ENCODE results near the gene ANAPC2.

Gene ANAPC2

DNA sequence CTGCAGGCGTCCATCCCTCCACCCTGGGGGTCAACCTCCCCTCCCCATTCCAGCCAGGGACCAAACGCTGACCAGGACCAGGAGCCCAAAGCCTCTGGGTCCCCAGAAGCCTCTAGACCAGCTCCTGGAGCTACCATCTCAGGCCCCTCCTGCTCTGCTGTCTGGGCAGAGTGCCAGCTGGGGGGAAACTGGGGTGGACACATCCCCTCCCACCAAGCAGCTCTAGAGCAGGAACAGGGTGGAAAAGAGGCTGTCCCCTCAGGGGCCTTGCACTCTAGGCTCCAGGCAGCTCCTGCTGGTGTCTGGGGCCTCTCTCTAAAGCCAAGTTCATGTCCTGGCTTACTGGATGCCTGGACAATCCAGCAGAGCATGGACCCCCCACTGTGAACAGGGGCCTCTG is 4.5 kb upstream of the ANAPC2 start:
- H2BK12ac ChIP-seq (ENCODE audit: low read length) = no peak overlapping the region
- H2BK120ac ChIP-seq (ENCODE audit: low read depth, low read length) = no peak overlapping the region
- DNase-seq (ENCODE audit: low spot score) = no peak
- no peak overlapping the region for H2AK5ac ChIP-seq (ENCODE audit: low read depth, low read length)
- H2BK15ac ChIP-seq (ENCODE audit: low read length) = no peak overlapping the region
- peak overlapping the region; percentile 53 for H2BK5ac ChIP-seq (ENCODE audit: low read length)
- peaks cover 0 to 1% of the 10 kb centered on the region in 2 donors for H3K9me3 ChIP-seq (replicated peaks in 1 of 2; ENCODE audit: control insufficient read depth in 2 of 2, insufficient read depth in 1 of 2, low read depth in 1 of 2, low read length in 2 of 2)
- no CpG with 5 or more reads among the region's 2 CpGs for WGBS, 2 donors (ENCODE audit: extremely low coverage in 2 of 2, insufficient read length in 2 of 2, insufficient replicate concordance in 1 of 2)
- H4K8ac ChIP-seq (ENCODE audit: low read depth, low read length) = no peak overlapping the region
- H3K79me1 ChIP-seq (ENCODE audit: low read depth, low read length) = peaks cover 39% of the 10 kb centered on the region
- no peak overlapping the region for H3K14ac ChIP-seq (ENCODE audit: low read length)
- H2AFZ ChIP-seq (ENCODE audit: low read length) = no peak overlapping the region
- H3K36me3 ChIP-seq (replicated peaks in 1 of 2; ENCODE audit: control insufficient read depth in 2 of 2, insufficient read depth in 2 of 2, low read length in 2 of 2) = peaks cover 7 to 28% of the 10 kb centered on the region in 2 donors
- H3K18ac ChIP-seq (ENCODE audit: low read length) = no peak overlapping the region
- no peak overlapping the region for H4K91ac ChIP-seq (ENCODE audit: low read depth, low read length, poor library complexity)
- peaks cover 0 to 2% (median 0%) of the 10 kb centered on the region in 3 experiments for H3K27me3 ChIP-seq (ENCODE audit: control insufficient read depth in 3 of 3, insufficient read depth in 3 of 3, low read depth in 1 of 3, low read length in 3 of 3)
- H3K27ac ChIP-seq (replicated peaks; ENCODE audit: low read length) = no peak overlapping the region
- no peak overlapping the region for H3K23ac ChIP-seq (ENCODE audit: low read depth, low read length, poor library complexity)
- no peak overlapping the region for H3K4me2 ChIP-seq (ENCODE audit: insufficient read depth, low read length, poor library complexity, severe bottlenecking)
- H3K9ac ChIP-seq (ENCODE audit: low read depth, low read length, poor library complexity) = no peak overlapping the region
- H3K4ac ChIP-seq (ENCODE audit: low read length) = no peak overlapping the region
- no peak overlapping the region for H3K4me3 ChIP-seq (ENCODE audit: low read length in 2 of 2)
- H3K4me1 ChIP-seq (ENCODE audit: control insufficient read depth in 2 of 2, insufficient read depth in 1 of 2, low read depth in 1 of 2, low read length in 2 of 2) = peaks cover 14 to 15% of the 10 kb centered on the region in 2 donors

DNA sequence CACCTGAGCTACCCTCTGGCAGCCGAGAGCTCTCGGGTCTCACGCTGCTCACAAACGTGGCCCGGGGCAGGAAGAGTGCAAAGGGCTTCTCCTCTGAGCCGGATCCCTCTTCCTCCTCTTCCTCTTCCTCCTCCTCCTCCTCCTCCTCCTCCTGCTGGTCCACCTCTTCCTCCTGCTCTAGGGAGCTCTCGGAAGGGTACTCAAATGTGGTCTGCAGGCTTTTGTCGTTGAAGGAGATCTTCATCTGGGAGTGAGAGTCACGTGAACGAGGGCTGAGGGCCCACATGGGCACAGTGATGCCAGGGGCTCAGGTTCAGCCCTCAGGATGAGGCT is 4.1 kb upstream of the ANAPC2 start:
- Histone ChIP-seq H3K4me2 (ENCODE audit: insufficient read depth, low read length, poor library complexity, severe bottlenecking) (no peak overlapping the region), H3K79me1 (ENCODE audit: low read depth, low read length) (peaks cover 39% of the 10 kb centered on the region), H3K27me3 (ENCODE audit: control insufficient read depth in 3 of 3, insufficient read depth in 3 of 3, low read depth in 1 of 3, low read length in 3 of 3) (peaks cover 0 to 2% (median 0%) of the 10 kb centered on the region in 3 experiments), H2BK15ac (ENCODE audit: low read length) (no peak overlapping the region), H2BK5ac (ENCODE audit: low read length) (no peak overlapping the region), H3K27ac (replicated peaks; ENCODE audit: low read length) (no peak overlapping the region), H3K18ac (ENCODE audit: low read length) (no peak overlapping the region), H3K4me1 (ENCODE audit: control insufficient read depth in 2 of 2, insufficient read depth in 1 of 2, low read depth in 1 of 2, low read length in 2 of 2) (peaks cover 17 to 19% of the 10 kb centered on the region in 2 donors), H2BK120ac (ENCODE audit: low read depth, low read length) (no peak overlapping the region), H2AFZ (ENCODE audit: low read length) (no peak overlapping the region), H3K9ac (ENCODE audit: low read depth, low read length, poor library complexity) (no peak overlapping the region), H2BK12ac (ENCODE audit: low read length) (no peak overlapping the region), H4K8ac (ENCODE audit: low read depth, low read length) (no peak overlapping the region), H4K91ac (ENCODE audit: low read depth, low read length, poor library complexity) (no peak overlapping the region), H3K4ac (ENCODE audit: low read length) (no peak overlapping the region), H3K23ac (ENCODE audit: low read depth, low read length, poor library complexity) (no peak overlapping the region), H2AK5ac (ENCODE audit: low read depth, low read length) (no peak overlapping the region), H3K14ac (ENCODE audit: low read length) (no peak overlapping the region), H3K36me3 (replicated peaks in 1 of 2; ENCODE audit: control insufficient read depth in 2 of 2, insufficient read depth in 2 of 2, low read length in 2 of 2) (peaks cover 7 to 28% of the 10 kb centered on the region in 2 donors), H3K4me3 (ENCODE audit: low read length in 2 of 2) (no peak overlapping the region), H3K9me3 (replicated peaks in 1 of 2; ENCODE audit: control insufficient read depth in 2 of 2, insufficient read depth in 1 of 2, low read depth in 1 of 2, low read length in 2 of 2) (peaks cover 0 to 1% of the 10 kb centered on the region in 2 donors)
- WGBS, 2 donors (ENCODE audit: extremely low coverage in 2 of 2, insufficient read length in 2 of 2, insufficient replicate concordance in 1 of 2) = no CpG with 5 or more reads among the region's 10 CpGs
- no peak for DNase-seq (ENCODE audit: low spot score)

DNA sequence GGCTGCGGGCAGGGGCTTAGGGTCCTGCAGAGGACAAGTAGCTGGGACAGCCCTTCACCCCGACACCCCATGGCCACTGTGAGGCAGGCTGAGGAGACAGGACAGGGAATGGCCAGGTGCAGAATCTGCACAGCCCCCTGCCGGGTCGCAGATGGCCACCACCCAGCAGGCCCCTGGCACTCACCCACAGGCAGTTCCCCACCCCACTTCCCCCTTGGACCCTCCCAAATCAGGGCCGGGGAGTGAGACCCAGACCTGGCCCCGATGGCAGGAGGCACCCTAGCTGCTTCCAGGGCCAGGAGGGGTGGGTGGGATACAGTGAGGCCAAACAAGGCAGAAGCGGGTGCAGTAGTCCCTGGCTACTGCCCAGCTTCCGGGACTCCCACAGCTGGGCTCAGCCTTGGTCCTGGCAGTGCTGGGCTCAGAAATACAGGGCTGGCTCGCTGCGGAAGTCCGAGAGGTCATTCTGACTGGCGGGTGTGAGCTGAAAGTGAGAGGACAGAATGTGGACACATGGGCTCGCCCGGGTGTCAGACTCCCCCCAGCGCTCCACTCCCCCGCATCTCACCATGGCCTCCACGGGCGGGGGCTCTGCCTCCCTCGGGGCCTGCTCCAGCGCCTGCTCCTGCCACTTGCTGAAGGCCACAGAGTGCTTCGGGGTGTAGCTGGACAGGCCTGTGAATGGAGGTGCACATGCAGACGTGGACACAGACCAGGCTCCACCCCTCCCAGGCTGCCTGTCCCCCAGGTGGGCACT is 3.5 kb upstream of the ANAPC2 start:
- H2BK15ac ChIP-seq (ENCODE audit: low read length) = no peak overlapping the region
- H3K18ac ChIP-seq (ENCODE audit: low read length) = no peak overlapping the region
- no peak overlapping the region for H3K4ac ChIP-seq (ENCODE audit: low read length)
- H2AK5ac ChIP-seq (ENCODE audit: low read depth, low read length) = no peak overlapping the region
- no peak for DNase-seq (ENCODE audit: low spot score)
- H3K27ac ChIP-seq (replicated peaks; ENCODE audit: low read length) = no peak overlapping the region
- no peak overlapping the region for H4K91ac ChIP-seq (ENCODE audit: low read depth, low read length, poor library complexity)
- peaks cover 0 to 2% (median 0%) of the 10 kb centered on the region in 3 experiments for H3K27me3 ChIP-seq (ENCODE audit: control insufficient read depth in 3 of 3, insufficient read depth in 3 of 3, low read depth in 1 of 3, low read length in 3 of 3)
- no CpG with 5 or more reads among the region's 22 CpGs for WGBS, 2 donors (ENCODE audit: extremely low coverage in 2 of 2, insufficient read length in 2 of 2, insufficient replicate concordance in 1 of 2)
- no peak overlapping the region for H3K23ac ChIP-seq (ENCODE audit: low read depth, low read length, poor library complexity)
- no peak overlapping the region for H2BK12ac ChIP-seq (ENCODE audit: low read length)
- peaks cover 12 to 33% of the 10 kb centered on the region in 2 donors for H3K36me3 ChIP-seq (replicated peaks in 1 of 2; ENCODE audit: control insufficient read depth in 2 of 2, insufficient read depth in 2 of 2, low read length in 2 of 2)
- no peak overlapping the region for H3K4me2 ChIP-seq (ENCODE audit: insufficient read depth, low read length, poor library complexity, severe bottlenecking)
- peaks cover 39% of the 10 kb centered on the region for H3K79me1 ChIP-seq (ENCODE audit: low read depth, low read length)
- no peak overlapping the region for H2BK120ac ChIP-seq (ENCODE audit: low read depth, low read length)
- no peak overlapping the region for H2AFZ ChIP-seq (ENCODE audit: low read length)
- H3K4me3 ChIP-seq (ENCODE audit: low read length in 2 of 2) = no peak overlapping the region
- H2BK5ac ChIP-seq (ENCODE audit: low read length) = no peak overlapping the region
- H3K4me1 ChIP-seq (ENCODE audit: control insufficient read depth in 2 of 2, insufficient read depth in 1 of 2, low read depth in 1 of 2, low read length in 2 of 2) = peaks cover 17 to 21% of the 10 kb centered on the region in 2 donors
- H3K9ac ChIP-seq (ENCODE audit: low read depth, low read length, poor library complexity) = no peak overlapping the region
- peaks cover 0 to 1% of the 10 kb centered on the region in 2 donors for H3K9me3 ChIP-seq (replicated peaks in 1 of 2; ENCODE audit: control insufficient read depth in 2 of 2, insufficient read depth in 1 of 2, low read depth in 1 of 2, low read length in 2 of 2)
- H4K8ac ChIP-seq (ENCODE audit: low read depth, low read length) = no peak overlapping the region
- H3K14ac ChIP-seq (ENCODE audit: low read length) = no peak overlapping the region

DNA sequence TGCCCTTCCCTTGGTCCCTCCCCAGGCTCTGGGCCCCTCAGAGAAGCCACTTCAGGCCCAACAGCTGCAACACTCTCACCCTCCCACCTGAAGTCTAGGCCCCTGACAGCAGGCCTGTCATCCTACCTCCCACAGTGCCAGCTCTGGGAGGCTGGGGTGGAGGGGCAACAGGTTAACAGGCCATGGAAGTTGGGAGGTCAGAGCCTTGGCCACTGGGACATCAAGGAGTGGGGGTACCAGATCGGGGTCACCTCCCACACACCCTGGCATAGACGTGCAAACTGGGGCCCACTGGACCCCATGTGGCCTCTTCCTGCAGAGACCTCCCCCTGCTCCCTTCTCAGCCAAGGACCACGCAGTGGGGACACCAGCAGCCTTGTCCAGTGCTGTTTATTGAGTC is 2.9 kb upstream of the ANAPC2 start:
- Histone ChIP-seq H3K14ac (ENCODE audit: low read length) (no peak overlapping the region), H3K9me3 (replicated peaks in 1 of 2; ENCODE audit: control insufficient read depth in 2 of 2, insufficient read depth in 1 of 2, low read depth in 1 of 2, low read length in 2 of 2) (peaks cover 0 to 1% of the 10 kb centered on the region in 2 donors), H2AK5ac (ENCODE audit: low read depth, low read length) (no peak overlapping the region), H3K27me3 (ENCODE audit: control insufficient read depth in 3 of 3, insufficient read depth in 3 of 3, low read depth in 1 of 3, low read length in 3 of 3) (peaks cover 0 to 2% (median 0%) of the 10 kb centered on the region in 3 experiments), H2BK15ac (ENCODE audit: low read length) (no peak overlapping the region), H3K9ac (ENCODE audit: low read depth, low read length, poor library complexity) (no peak overlapping the region), H3K79me1 (ENCODE audit: low read depth, low read length) (peaks cover 41% of the 10 kb centered on the region), H2BK12ac (ENCODE audit: low read length) (peak overlapping the region; percentile 73), H2BK5ac (ENCODE audit: low read length) (no peak overlapping the region), H3K4me3 (ENCODE audit: low read length in 2 of 2) (peak overlapping the region in 1 of 2 donors; percentile 15), H2AFZ (ENCODE audit: low read length) (no peak overlapping the region), H3K23ac (ENCODE audit: low read depth, low read length, poor library complexity) (no peak overlapping the region), H3K4me2 (ENCODE audit: insufficient read depth, low read length, poor library complexity, severe bottlenecking) (no peak overlapping the region), H3K18ac (ENCODE audit: low read length) (no peak overlapping the region), H3K36me3 (replicated peaks in 1 of 2; ENCODE audit: control insufficient read depth in 2 of 2, insufficient read depth in 2 of 2, low read length in 2 of 2) (peaks cover 13 to 36% of the 10 kb centered on the region in 2 donors), H3K4me1 (ENCODE audit: control insufficient read depth in 2 of 2, insufficient read depth in 1 of 2, low read depth in 1 of 2, low read length in 2 of 2) (peaks cover 17 to 21% of the 10 kb centered on the region in 2 donors), H2BK120ac (ENCODE audit: low read depth, low read length) (no peak overlapping the region), H3K27ac (replicated peaks; ENCODE audit: low read length) (no peak overlapping the region), H4K8ac (ENCODE audit: low read depth, low read length) (no peak overlapping the region), H3K4ac (ENCODE audit: low read length) (no peak overlapping the region), H4K91ac (ENCODE audit: low read depth, low read length, poor library complexity) (no peak overlapping the region)
- no peak for DNase-seq (ENCODE audit: low spot score)
- no CpG with 5 or more reads among the region's 3 CpGs for WGBS, 2 donors (ENCODE audit: extremely low coverage in 2 of 2, insufficient read length in 2 of 2, insufficient replicate concordance in 1 of 2)

Measured in neuronal stem cell (in vitro differentiated cells).